ENCODE measurements around the gene MYH11. TPM values are rescaled to one million over a fixed set of nuclear protein-coding genes. Genes with fewer than 3 reads are reported as not detected.

MYH11 gene
- total and polyA plus RNA-seq, 2 of the 13 experiments (the other 11 are each of a cell fraction or from before 2014, with no cell fraction given): not detected

GRCh38 chr16:15760129-15760528 is 96.7 kb downstream of the MYH11 start:
- no peak for FAIRE-seq
- Histone ChIP-seq H3K27ac (ENCODE audit: extremely low read length, insufficient read depth, low read length) (no peak overlapping the region), H3K9me3 (ENCODE audit: low read length) (no peaks in the 10 kb centered on the region), H3K4me3 (replicated peaks in 1 of 3; ENCODE audit: insufficient read depth in 1 of 3, low read depth in 2 of 3, low read length in 3 of 3) (no peak overlapping the region), H2AFZ (ENCODE audit: low read length) (no peak overlapping the region), H3K27me3 (ENCODE audit: control insufficient read depth in 1 of 2, insufficient read depth in 2 of 2, low read length in 2 of 2) (peaks cover 0 to 10% of the 10 kb centered on the region in 2 experiments; a peak in 2 of 5 replicates), H3K79me2 (ENCODE audit: insufficient read depth, low read length) (no peaks in the 10 kb centered on the region), H3K9ac (ENCODE audit: insufficient read depth, low read depth, low read length) (no peak overlapping the region), H4K20me1 (ENCODE audit: insufficient read depth, low read length) (no peaks in the 10 kb centered on the region), H3K4me2 (ENCODE audit: low read depth, low read length) (no peak overlapping the region), H3K4me1 (ENCODE audit: insufficient read depth, low read length) (no peaks in the 10 kb centered on the region), H3K36me3 (replicated peaks in 1 of 2; ENCODE audit: control insufficient read depth in 1 of 2, insufficient read depth in 2 of 2, low read length in 2 of 2) (no peaks in the 10 kb centered on the region)
- TF ChIP-seq ZNF674 (CRISPR knock-in tag; IDR thresholded peaks at IDR 0.05; ENCODE audit: low read depth): no peak
- TF ChIP-seq, protein P1, sequence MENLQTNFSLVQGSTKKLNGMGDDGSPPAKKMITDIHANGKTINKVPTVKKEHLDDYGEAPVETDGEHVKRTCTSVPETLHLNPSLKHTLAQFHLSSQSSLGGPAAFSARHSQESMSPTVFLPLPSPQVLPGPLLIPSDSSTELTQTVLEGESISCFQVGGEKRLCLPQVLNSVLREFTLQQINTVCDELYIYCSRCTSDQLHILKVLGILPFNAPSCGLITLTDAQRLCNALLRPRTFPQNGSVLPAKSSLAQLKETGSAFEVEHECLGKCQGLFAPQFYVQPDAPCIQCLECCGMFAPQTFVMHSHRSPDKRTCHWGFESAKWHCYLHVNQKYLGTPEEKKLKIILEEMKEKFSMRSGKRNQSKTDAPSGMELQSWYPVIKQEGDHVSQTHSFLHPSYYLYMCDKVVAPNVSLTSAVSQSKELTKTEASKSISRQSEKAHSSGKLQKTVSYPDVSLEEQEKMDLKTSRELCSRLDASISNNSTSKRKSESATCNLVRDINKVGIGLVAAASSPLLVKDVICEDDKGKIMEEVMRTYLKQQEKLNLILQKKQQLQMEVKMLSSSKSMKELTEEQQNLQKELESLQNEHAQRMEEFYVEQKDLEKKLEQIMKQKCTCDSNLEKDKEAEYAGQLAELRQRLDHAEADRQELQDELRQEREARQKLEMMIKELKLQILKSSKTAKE (CRISPR knock-in tag; IDR thresholded peaks at IDR 0.05; ENCODE audit: borderline replicate concordance): 0 out of 2 replicates have a peak, but pooled peaks have one; percentile 23
- 0 out of 2 replicates have a peak, but pooled peaks have one; percentile 56 for TF ChIP-seq ZNF207 (IDR thresholded peaks at IDR 0.05; ENCODE audit: borderline replicate concordance)
- 0 out of 2 replicates have a peak, but pooled peaks have one; percentile 61 for TF ChIP-seq HOXA7 (CRISPR knock-in tag; IDR thresholded peaks at IDR 0.05)
- TF ChIP-seq FOXA1 (IDR thresholded peaks at IDR 0.05): peak; percentile 33; the same call in 1 of the 2 replicates
- TF ChIP-seq FOXA1 (CRISPR knock-in tag; IDR thresholded peaks at IDR 0.05): no peak
- intact Hi-C loops (cut with micrococcal nuclease; ENCODE audit: unreplicated experiment): no loop called here
- ChIA-PET POLR2A (no interaction called here), CTCF (ENCODE audit: low intra/inter-chr PET ratio, low total read pairs) (no interaction called here)
- WGBS (ENCODE audit: low lambda C conversion rate): 46% methylated on average over 1 of the region's 1 CpG
- in situ Hi-C loops (cut with HindIII; ENCODE audit: extremely low pct_ligation_motif_present, low pct_unique_long_range_greater_than_20kb): no loop called here
- no peak for ATAC-seq
- no peak for DNase-seq (ENCODE audit: low spot score)
- no TSS peak for BruUV-seq (replicated peaks)

DNA sequence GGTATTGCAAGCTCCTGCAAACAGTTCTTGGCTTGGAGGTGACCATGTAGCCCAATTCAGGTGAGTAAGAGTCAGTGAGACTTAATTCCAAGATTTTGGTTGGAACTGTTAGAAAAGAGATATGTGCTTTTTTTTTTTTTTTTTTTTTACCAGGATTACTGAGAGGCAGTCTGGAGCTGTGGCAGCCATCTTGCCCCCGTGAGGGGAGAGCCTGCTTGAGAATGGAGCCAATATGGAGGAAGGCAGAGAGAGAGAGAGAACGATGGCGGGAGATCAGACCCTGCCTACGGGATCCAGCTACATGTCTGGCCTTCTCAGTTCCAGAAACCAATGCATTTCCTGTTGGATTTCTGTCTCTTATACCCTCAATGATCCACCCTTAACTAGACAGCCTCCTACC is 97.8 kb downstream of the MYH11 start:
- H2AFZ ChIP-seq (ENCODE audit: low read length): no peak overlapping the region
- intact Hi-C loops (cut with micrococcal nuclease; ENCODE audit: unreplicated experiment) (no loop called here), in situ Hi-C loops (cut with HindIII; ENCODE audit: extremely low pct_ligation_motif_present, low pct_unique_long_range_greater_than_20kb) (no loop called here)
- no peaks in the 10 kb centered on the region for H3K79me2 ChIP-seq (ENCODE audit: insufficient read depth, low read length)
- WGBS (ENCODE audit: low lambda C conversion rate): 37% methylated on average over 4 of the region's 4 CpGs
- H3K4me3 ChIP-seq (replicated peaks in 1 of 3; ENCODE audit: insufficient read depth in 1 of 3, low read depth in 2 of 3, low read length in 3 of 3): no peak overlapping the region
- H3K4me1 ChIP-seq (ENCODE audit: insufficient read depth, low read length): no peaks in the 10 kb centered on the region
- H3K9me3 ChIP-seq (ENCODE audit: low read length): no peaks in the 10 kb centered on the region
- no TSS peak for BruUV-seq (replicated peaks)
- no peak overlapping the region for H3K4me2 ChIP-seq (ENCODE audit: low read depth, low read length)
- H3K27ac ChIP-seq (ENCODE audit: extremely low read length, insufficient read depth, low read length): no peak overlapping the region
- H3K27me3 ChIP-seq (ENCODE audit: control insufficient read depth in 1 of 2, insufficient read depth in 2 of 2, low read length in 2 of 2): peaks cover 0 to 10% of the 10 kb centered on the region in 2 experiments; a peak in 2 of 5 replicates
- ChIA-PET POLR2A (no interaction called here), CTCF (ENCODE audit: low intra/inter-chr PET ratio, low total read pairs) (no interaction called here)
- FAIRE-seq (no peak), ATAC-seq (no peak), DNase-seq (ENCODE audit: low spot score) (no peak)
- H3K9ac ChIP-seq (ENCODE audit: insufficient read depth, low read depth, low read length): no peak overlapping the region
- no peaks in the 10 kb centered on the region for H4K20me1 ChIP-seq (ENCODE audit: insufficient read depth, low read length)
- no peaks in the 10 kb centered on the region for H3K36me3 ChIP-seq (replicated peaks in 1 of 2; ENCODE audit: control insufficient read depth in 1 of 2, insufficient read depth in 2 of 2, low read length in 2 of 2)
- TF ChIP-seq ZNF749 (CRISPR knock-in tag; IDR thresholded peaks at IDR 0.05; ENCODE audit: borderline replicate concordance): no peak
- TF ChIP-seq ZFP37 (CRISPR knock-in tag; IDR thresholded peaks at IDR 0.05; ENCODE audit: borderline replicate concordance): no peak
- TF ChIP-seq DNMT3B (CRISPR knock-in tag; conservative IDR thresholded peaks at IDR 0.05): no peak
- TF ChIP-seq PPARG (CRISPR knock-in tag; conservative IDR thresholded peaks at IDR 0.05): no peak
- TF ChIP-seq POGZ (CRISPR knock-in tag; IDR thresholded peaks at IDR 0.05): no peak
- TF ChIP-seq HINFP (CRISPR knock-in tag; IDR thresholded peaks at IDR 0.05; ENCODE audit: low read depth): no peak
- TF ChIP-seq, protein P2, sequence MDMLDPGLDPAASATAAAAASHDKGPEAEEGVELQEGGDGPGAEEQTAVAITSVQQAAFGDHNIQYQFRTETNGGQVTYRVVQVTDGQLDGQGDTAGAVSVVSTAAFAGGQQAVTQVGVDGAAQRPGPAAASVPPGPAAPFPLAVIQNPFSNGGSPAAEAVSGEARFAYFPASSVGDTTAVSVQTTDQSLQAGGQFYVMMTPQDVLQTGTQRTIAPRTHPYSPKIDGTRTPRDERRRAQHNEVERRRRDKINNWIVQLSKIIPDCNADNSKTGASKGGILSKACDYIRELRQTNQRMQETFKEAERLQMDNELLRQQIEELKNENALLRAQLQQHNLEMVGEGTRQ (IDR thresholded peaks at IDR 0.05; ENCODE audit: low read depth, low read length): no peak
- TF ChIP-seq, protein P2 (CRISPR knock-in tag; IDR thresholded peaks at IDR 0.05; ENCODE audit: borderline replicate concordance): no peak

Measured in HepG2 (cell line).